Adrenal gland (tissue), 5 donors: ENCODE measurements around the gene JAK2.

Experiments used
- POLR2A ChIP-seq, 2 donors: fragments of 450-650 bp; IDR thresholded peaks; one replicate each; pipeline ENCODE4 v1.6.1; 2017; ENCODE audit warnings: antibody characterized with exemption in 2 of 2, mild to moderate bottlenecking in 2 of 2, moderate library complexity in 1 of 2
- TF ChIP-seq, protein P1 (sequence below), 6 experiments: fragments of 450-650 bp in 4 of 6; fragments of 200-600 bp in 2 of 6; sonication (generic) in 1 of 6; IDR thresholded peaks; 1 replicate in 5 of 6; 2 replicates in 1 of 6; pipeline versions ENCODE4 v1.5.1 to v1.8.0; 2016 to 2021; ENCODE audit warnings: antibody characterized with exemption in 6 of 6, mild to moderate bottlenecking in 2 of 6, moderate library complexity in 1 of 6
- donor health status: DM: no; HTN: no; CAD: no.

DNA sequence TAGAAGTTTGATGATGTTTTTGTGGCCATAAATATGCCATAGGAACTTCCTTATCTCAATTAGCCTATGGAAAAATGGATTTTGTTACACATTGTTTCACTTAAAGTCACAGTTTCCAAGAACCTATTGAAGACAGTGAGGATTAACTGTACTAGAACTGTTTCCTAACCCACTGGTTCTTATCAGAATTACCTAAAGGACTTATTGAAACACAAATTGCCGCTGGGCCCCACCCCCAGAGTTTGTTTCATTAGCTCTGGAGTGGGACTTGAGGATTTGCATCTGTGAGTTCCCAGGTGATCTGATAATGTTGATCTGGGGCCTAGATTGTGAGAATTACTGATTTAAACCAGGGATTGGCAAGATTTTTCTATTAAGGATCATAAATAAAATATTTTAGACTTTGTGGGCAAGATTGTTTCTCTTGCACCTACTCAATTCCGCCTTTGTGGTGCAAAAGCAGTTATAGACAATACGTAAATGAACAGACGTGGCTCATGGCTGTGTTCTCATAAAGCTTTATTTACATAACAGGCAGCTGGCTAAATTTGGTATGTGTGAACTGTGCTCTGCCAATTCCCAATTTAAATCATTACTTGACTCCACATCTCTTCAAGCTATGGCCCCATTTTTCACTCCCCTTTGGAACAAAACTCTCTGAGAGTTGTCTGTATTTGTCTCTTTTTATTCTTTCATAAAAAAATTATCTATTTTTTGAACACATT is 9.3 kb downstream of the JAK2 start:
- no peak for TF ChIP-seq POLR2A (IDR thresholded peaks at IDR 0.05)
- TF ChIP-seq, protein P1, sequence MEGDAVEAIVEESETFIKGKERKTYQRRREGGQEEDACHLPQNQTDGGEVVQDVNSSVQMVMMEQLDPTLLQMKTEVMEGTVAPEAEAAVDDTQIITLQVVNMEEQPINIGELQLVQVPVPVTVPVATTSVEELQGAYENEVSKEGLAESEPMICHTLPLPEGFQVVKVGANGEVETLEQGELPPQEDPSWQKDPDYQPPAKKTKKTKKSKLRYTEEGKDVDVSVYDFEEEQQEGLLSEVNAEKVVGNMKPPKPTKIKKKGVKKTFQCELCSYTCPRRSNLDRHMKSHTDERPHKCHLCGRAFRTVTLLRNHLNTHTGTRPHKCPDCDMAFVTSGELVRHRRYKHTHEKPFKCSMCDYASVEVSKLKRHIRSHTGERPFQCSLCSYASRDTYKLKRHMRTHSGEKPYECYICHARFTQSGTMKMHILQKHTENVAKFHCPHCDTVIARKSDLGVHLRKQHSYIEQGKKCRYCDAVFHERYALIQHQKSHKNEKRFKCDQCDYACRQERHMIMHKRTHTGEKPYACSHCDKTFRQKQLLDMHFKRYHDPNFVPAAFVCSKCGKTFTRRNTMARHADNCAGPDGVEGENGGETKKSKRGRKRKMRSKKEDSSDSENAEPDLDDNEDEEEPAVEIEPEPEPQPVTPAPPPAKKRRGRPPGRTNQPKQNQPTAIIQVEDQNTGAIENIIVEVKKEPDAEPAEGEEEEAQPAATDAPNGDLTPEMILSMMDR (IDR thresholded peaks at IDR 0.05) = no peak
